Activated naive CD4-positive, alpha-beta T cell treated with anti-CD3 and anti-CD28 coated beads, Interleukin-2, amount 50 U/mL, for 24 hours (primary cell): ENCODE results near the gene NUP50.

ENCODE experiments used
- H3K27ac Mint-ChIP-seq: one replicate; pipeline ENCODE4 v1.8.0; 2021; ENCODE audit warnings: mild to moderate bottlenecking, mixed read lengths
- H3K27me3 Mint-ChIP-seq: one replicate; pipeline ENCODE4 v1.8.0; 2021; ENCODE audit warnings: mixed read lengths
- H3K36me3 Mint-ChIP-seq: one replicate; pipeline ENCODE4 v1.8.0; 2021; ENCODE audit warnings: mixed read lengths
- H3K4me1 Mint-ChIP-seq: one replicate; pipeline ENCODE4 v1.8.0; 2021; ENCODE audit warnings: mixed read lengths
- H3K4me3 Mint-ChIP-seq: one replicate; pipeline ENCODE4 v1.8.0; 2021; ENCODE audit warnings: mild to moderate bottlenecking, mixed read lengths
- H3K9me3 Mint-ChIP-seq: one replicate; pipeline ENCODE4 v1.8.0; 2021; ENCODE audit warnings: mixed read lengths

Gene NUP50

GRCh38 chr22:45198463-45198795 is 34.7 kb downstream of the NUP50 start:
- Mint-ChIP-seq H3K4me3 (no peak overlapping the region), H3K27me3 (no peaks in the 10 kb centered on the region), H3K27ac (no peak overlapping the region), H3K4me1 (no peaks in the 10 kb centered on the region), H3K9me3 (no peaks in the 10 kb centered on the region), H3K36me3 (peaks cover 9% of the 10 kb centered on the region)

DNA sequence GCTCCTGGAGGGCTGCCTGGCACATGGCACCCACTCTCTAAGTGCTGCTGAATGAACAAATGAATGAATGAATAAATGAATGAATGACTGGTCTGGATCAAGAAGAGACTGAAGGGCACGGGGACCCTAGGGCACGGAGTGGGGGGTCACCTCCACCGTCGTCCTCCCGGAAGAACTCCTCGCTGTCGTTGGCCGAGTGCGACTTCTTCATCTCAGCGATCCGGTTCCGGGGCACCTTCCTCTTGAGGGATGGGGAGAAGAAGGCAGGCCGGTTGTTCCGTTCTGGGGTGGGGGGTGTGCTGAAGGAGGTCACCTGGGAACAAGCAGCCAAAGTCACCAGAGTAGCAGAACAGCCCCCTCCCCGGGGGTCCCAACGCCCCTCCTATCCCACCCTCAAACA is 36.0 kb downstream of the NUP50 start:
- Mint-ChIP-seq H3K36me3 (peaks cover 9% of the 10 kb centered on the region), H3K4me1 (no peaks in the 10 kb centered on the region), H3K27me3 (no peaks in the 10 kb centered on the region), H3K9me3 (no peaks in the 10 kb centered on the region), H3K27ac (no peak overlapping the region), H3K4me3 (no peak overlapping the region)

- H3K36me3 Mint-ChIP-seq = peaks cover 9% of the 10 kb centered on the region
- no peak overlapping the region for H3K27ac Mint-ChIP-seq
- H3K27me3 Mint-ChIP-seq = no peaks in the 10 kb centered on the region
- H3K4me1 Mint-ChIP-seq = no peaks in the 10 kb centered on the region
- no peaks in the 10 kb centered on the region for H3K9me3 Mint-ChIP-seq
- H3K4me3 Mint-ChIP-seq = no peak overlapping the region
Measured at GRCh38 chr22:45200230-45200629, 36.5 kb downstream of the NUP50 start.

DNA sequence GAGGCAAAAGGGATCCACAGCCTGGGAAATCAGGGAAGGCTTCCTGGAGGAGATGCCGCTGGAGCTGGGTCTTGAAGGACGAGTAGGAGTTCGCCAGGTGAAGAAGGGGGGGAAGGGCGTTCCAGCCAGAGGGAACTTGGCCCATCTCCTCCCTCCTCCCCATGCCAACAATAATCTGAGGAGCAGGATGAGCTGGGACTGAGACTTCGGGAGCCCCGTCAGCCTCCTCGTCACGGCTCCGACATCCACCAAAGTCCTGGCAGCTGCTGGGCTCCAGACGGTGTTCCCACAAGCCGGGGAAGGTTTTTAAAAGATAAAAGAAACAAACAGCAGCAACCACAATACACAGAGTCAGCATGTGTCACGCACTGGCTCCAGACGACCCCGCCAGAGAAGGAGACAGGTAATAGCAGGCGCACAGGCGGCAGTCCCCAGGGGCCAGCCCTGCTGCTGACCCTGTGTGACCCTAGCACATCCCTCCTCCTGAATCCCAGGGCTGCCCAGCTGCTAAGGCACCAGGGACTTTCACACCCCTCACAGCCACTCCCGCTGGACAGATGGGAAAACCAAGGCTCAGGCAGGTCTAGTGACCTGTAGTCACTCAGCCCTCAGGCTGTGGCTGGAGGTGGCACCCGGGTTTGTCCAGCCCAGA is 37.3 kb downstream of the NUP50 start:
- Mint-ChIP-seq H3K4me1 (no peaks in the 10 kb centered on the region), H3K4me3 (no peak overlapping the region), H3K27me3 (no peaks in the 10 kb centered on the region), H3K36me3 (peaks cover 6% of the 10 kb centered on the region), H3K27ac (no peak overlapping the region), H3K9me3 (no peaks in the 10 kb centered on the region)

DNA sequence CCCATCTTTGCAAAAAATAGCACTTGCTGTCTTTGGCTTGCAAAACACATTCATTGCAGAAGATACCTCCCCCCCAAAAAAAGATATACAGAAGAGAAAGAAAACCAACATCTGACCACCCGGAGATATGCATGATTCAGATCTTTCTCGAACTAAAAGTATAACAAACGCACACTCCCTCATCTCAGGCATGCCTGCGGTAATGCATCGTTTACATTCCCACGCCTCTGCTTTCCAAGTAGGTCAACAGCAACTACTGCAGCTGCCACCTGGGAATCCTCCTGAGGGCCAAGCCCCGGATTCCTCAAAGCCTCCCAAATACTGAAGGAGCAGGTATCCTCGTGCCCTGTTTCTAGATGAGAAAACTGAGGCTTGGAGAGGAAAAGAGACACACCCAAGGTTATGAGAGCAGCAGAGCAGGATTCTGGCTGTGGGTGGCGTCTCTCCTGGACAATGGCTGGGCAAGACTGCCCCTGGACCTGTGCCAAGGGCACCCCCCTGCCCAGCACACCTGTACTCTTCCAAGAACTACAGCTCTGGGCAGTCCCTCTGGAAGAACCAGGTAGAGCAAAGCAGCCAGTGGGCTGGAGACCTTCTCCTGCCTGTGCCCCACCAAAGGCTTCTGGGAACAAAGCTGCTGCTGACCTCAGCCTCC is 38.1 kb downstream of the NUP50 start:
- H3K36me3 Mint-ChIP-seq = peaks cover 6% of the 10 kb centered on the region
- no peaks in the 10 kb centered on the region for H3K27me3 Mint-ChIP-seq
- no peak overlapping the region for H3K4me3 Mint-ChIP-seq
- no peaks in the 10 kb centered on the region for H3K4me1 Mint-ChIP-seq
- H3K9me3 Mint-ChIP-seq = no peaks in the 10 kb centered on the region
- no peak overlapping the region for H3K27ac Mint-ChIP-seq

GRCh38 chr22:45202333-45203149 is 38.8 kb downstream of the NUP50 start:
- Mint-ChIP-seq H3K9me3 (no peaks in the 10 kb centered on the region), H3K36me3 (peaks cover 6% of the 10 kb centered on the region), H3K27me3 (no peaks in the 10 kb centered on the region), H3K4me3 (no peak overlapping the region), H3K27ac (no peak overlapping the region), H3K4me1 (no peaks in the 10 kb centered on the region)

GRCh38 chr22:45203150-45203951 is 39.6 kb downstream of the NUP50 start:
- H3K27me3 Mint-ChIP-seq = no peaks in the 10 kb centered on the region
- H3K27ac Mint-ChIP-seq = no peak overlapping the region
- no peaks in the 10 kb centered on the region for H3K9me3 Mint-ChIP-seq
- no peak overlapping the region for H3K4me3 Mint-ChIP-seq
- H3K4me1 Mint-ChIP-seq = no peaks in the 10 kb centered on the region
- H3K36me3 Mint-ChIP-seq = peaks cover 4% of the 10 kb centered on the region

DNA sequence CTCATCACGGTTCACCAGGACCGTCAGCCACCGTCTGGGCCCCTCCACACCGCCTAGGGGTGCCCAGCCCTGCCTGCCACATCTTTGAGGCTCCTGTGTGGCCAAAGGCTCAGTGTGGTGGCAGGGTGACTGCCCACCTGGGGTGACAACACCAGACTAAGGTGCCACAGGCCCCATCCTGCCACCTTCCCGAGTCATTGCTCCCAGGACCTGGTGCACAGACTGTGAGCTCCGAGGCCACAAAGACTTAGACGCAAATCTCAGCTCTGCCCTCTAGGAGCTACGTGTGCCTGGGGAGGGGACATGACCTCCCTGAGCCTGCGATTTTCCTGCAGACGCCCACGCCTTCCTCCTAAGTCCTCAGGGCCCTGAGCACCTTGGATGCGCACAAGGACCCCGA is 40.5 kb downstream of the NUP50 start:
- peaks cover 4% of the 10 kb centered on the region for H3K36me3 Mint-ChIP-seq

GRCh38 chr22:45204819-45205218 is 41.1 kb downstream of the NUP50 start:
- H3K4me3 Mint-ChIP-seq = no peak overlapping the region
- H3K27ac Mint-ChIP-seq = no peak overlapping the region
- peaks cover 2% of the 10 kb centered on the region for H3K36me3 Mint-ChIP-seq
- H3K27me3 Mint-ChIP-seq = no peaks in the 10 kb centered on the region
- H3K9me3 Mint-ChIP-seq = no peaks in the 10 kb centered on the region
- H3K4me1 Mint-ChIP-seq = peaks cover 3% of the 10 kb centered on the region

More for the DNA sequence above, 40.5 kb downstream of the NUP50 start:
- Mint-ChIP-seq H3K27me3 (no peaks in the 10 kb centered on the region), H3K27ac (no peak overlapping the region), H3K4me3 (no peak overlapping the region), H3K9me3 (no peaks in the 10 kb centered on the region), H3K4me1 (no peaks in the 10 kb centered on the region)

- Mint-ChIP-seq H3K4me3 (no peak overlapping the region), H3K36me3 (peaks cover 2% of the 10 kb centered on the region)
Measured at GRCh38 chr22:45205276-45205925, 41.7 kb downstream of the NUP50 start.

GRCh38 chr22:45206233-45206632 is 42.5 kb downstream of the NUP50 start:
- H3K36me3 Mint-ChIP-seq = peaks cover 2% of the 10 kb centered on the region

More at GRCh38 chr22:45205276-45205925, 41.7 kb downstream of the NUP50 start:
- peaks cover 4% of the 10 kb centered on the region for H3K4me1 Mint-ChIP-seq
- no peaks in the 10 kb centered on the region for H3K27me3 Mint-ChIP-seq
- H3K27ac Mint-ChIP-seq = no peak overlapping the region
- no peaks in the 10 kb centered on the region for H3K9me3 Mint-ChIP-seq

DNA sequence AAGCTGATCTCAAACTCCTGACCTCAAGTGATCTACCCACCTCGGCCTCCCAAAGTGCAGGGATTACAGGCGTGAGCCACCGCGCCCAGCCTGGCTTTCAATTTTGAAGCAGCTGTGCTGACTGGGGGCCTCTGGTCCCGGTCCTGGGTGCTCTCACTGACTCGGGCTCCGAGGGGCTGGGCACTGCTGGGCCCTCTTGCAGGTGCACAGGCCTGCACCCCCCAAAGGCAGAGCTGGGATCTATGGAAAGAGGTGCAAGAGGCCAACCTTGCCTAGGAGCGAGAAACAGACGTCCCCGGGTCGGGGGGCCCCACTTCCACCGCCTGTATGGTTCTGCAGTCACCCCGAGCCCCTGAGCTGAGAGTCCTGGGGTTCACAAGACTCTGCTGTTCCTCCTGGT is 43.8 kb downstream of the NUP50 start:
- Mint-ChIP-seq H3K27me3 (no peaks in the 10 kb centered on the region), H3K36me3 (peaks cover 2% of the 10 kb centered on the region), H3K4me1 (peaks cover 4% of the 10 kb centered on the region), H3K9me3 (no peaks in the 10 kb centered on the region), H3K27ac (no peak overlapping the region), H3K4me3 (no peak overlapping the region)

More at GRCh38 chr22:45206233-45206632, 42.5 kb downstream of the NUP50 start:
- Mint-ChIP-seq H3K4me3 (no peak overlapping the region), H3K9me3 (no peaks in the 10 kb centered on the region), H3K27ac (no peak overlapping the region), H3K27me3 (no peaks in the 10 kb centered on the region), H3K4me1 (peaks cover 4% of the 10 kb centered on the region)

- Mint-ChIP-seq H3K9me3 (no peaks in the 10 kb centered on the region), H3K27ac (no peak overlapping the region), H3K36me3 (peaks cover 2% of the 10 kb centered on the region), H3K4me1 (peaks cover 4% of the 10 kb centered on the region), H3K27me3 (no peaks in the 10 kb centered on the region), H3K4me3 (no peak overlapping the region)
Measured at GRCh38 chr22:45207981-45208664, 44.4 kb downstream of the NUP50 start.

DNA sequence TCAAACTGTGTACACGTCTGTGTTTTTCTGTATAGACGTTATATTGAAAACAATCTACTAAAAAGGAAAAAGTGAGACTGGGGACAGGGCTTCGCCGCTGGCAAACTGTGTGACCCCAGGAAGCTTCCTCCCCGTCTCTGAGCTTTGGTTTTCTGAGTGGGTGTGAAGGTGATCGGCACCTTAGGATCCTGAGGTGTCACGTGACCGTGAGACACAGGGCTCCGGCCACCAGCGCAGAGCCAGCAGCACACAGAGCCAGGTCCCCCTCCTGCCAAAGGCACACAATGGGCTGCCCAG is 44.9 kb downstream of the NUP50 start:
- Mint-ChIP-seq H3K9me3 (no peaks in the 10 kb centered on the region), H3K4me3 (no peak overlapping the region), H3K27ac (no peak overlapping the region), H3K36me3 (peaks cover 2% of the 10 kb centered on the region), H3K27me3 (no peaks in the 10 kb centered on the region), H3K4me1 (peaks cover 4% of the 10 kb centered on the region)
